Stomach (tissue), 9 donors: ENCODE data around the gene STAT6. TPM values are rescaled to one million over a fixed set of nuclear protein-coding genes. Genes with fewer than 3 reads are reported as not detected.

ENCODE experiments used
- DNase-seq, 2 donors: peaks; one replicate each; pipeline versions ENCODE4 v3.0.0 to v3.0.0-alpha.2; 2013 to 2019
- H3K27ac ChIP-seq, 5 donors: fragments of 200-600 bp in 4 of 5; sonication (generic) in 4 of 5; one replicate each; pipeline ENCODE4 v1.5.1; 2013 to 2019; ENCODE audit warnings: mild to moderate bottlenecking in 1 of 5, moderate library complexity in 1 of 5
- H3K27me3 ChIP-seq, 3 donors: fragments of 200-600 bp; sonication (generic); one replicate each; pipeline ENCODE4 v1.5.1; 2017 to 2019; ENCODE audit warnings: mixed run types in 1 of 3
- H3K36me3 ChIP-seq, 4 donors: fragments of 200-600 bp; sonication (generic); 1 replicate in 3 of 4; 2 replicates in 1 of 4; pipeline ENCODE4 v1.5.1; 2016 to 2019
- H3K4me1 ChIP-seq, 4 donors: fragments of 200-600 bp; sonication (generic); one replicate each; pipeline ENCODE4 v1.5.1; 2016 to 2019
- H3K4me3 ChIP-seq, 4 donors: fragments of 200-600 bp; sonication (generic) in 3 of 4; one replicate each; pipeline ENCODE4 v1.5.1; 2016 to 2019; ENCODE audit warnings: mild to moderate bottlenecking in 1 of 4
- H3K9me3 ChIP-seq, 4 donors: fragments of 200-600 bp; sonication (generic); one replicate each; pipeline ENCODE4 v1.5.1; 2016 to 2019
- EP300 ChIP-seq: sonication (generic); formaldehyde crosslinking; IDR thresholded peaks from one replicate; pipeline ENCODE4 v1.6.1; 2017; ENCODE audit warnings: antibody characterized with exemption
- POLR2A ChIP-seq, 4 donors: fragments of 450-650 bp; IDR thresholded peaks; one replicate each; pipeline ENCODE4 v1.6.1; 2016; ENCODE audit warnings: antibody characterized with exemption in 4 of 4, control low read depth in 2 of 4, mild to moderate bottlenecking in 1 of 4, moderate library complexity in 1 of 4
- POLR2AphosphoS5 ChIP-seq, 3 donors: sonication (generic); formaldehyde crosslinking; IDR thresholded peaks; one replicate each; pipeline ENCODE4 v1.6.1; 2016; ENCODE audit warnings: antibody characterized with exemption in 3 of 3
- WGBS, 5 donors: extraction: QIAGEN DNeasy Blood & Tissue Kit in 3 of 5; methylation state at CpG; one replicate each; pipeline versions ENCODE4 v1.1.5 to v1.1.7; 2013 to 2018; 5-methylcytosine and 5-hydroxymethylcytosine counted together
- intact Hi-C: fragments of 100-400 bp; cut with DNase I; formaldehyde crosslinking; loops from one replicate; pipeline ENCODE4 v1.15.1; 2023; ENCODE audit warnings: low total_unique reads
- polyA plus RNA-seq, 3 donors: library from polyadenylated mRNA; stranded (reverse); fragments of 200-250 nt; gene quantifications; one replicate each; pipeline ENCODE4 v1.2.3, GENCODE V29; 2013
- total RNA-seq, 5 donors: library from RNA; depleted of rRNA; stranded (reverse); fragments of >200 nt; gene quantifications; one replicate each; pipeline versions ENCODE4 v1.1.0 to v1.2.3, GENCODE V29; 2014 to 2016
- TF ChIP-seq, protein P1 (sequence below), 7 experiments: fragments of 450-650 bp in 4 of 7; fragments of 200-600 bp in 3 of 7; sonication (generic) in 3 of 7; IDR thresholded peaks; one replicate each; pipeline ENCODE4 v1.5.1; 2016 to 2019; ENCODE audit warnings: antibody characterized with exemption in 7 of 7, control low read depth in 2 of 7, mild to moderate bottlenecking in 1 of 7
- donor health status: healthy with polysubstance abuse.
- donor health status: Bipolar disorder and iron deficiency.
- donor health status: healthy.

Gene STAT6
- total and polyA plus RNA-seq, 8 donors = 81.9 to 477 (median 178) TPM

DNA sequence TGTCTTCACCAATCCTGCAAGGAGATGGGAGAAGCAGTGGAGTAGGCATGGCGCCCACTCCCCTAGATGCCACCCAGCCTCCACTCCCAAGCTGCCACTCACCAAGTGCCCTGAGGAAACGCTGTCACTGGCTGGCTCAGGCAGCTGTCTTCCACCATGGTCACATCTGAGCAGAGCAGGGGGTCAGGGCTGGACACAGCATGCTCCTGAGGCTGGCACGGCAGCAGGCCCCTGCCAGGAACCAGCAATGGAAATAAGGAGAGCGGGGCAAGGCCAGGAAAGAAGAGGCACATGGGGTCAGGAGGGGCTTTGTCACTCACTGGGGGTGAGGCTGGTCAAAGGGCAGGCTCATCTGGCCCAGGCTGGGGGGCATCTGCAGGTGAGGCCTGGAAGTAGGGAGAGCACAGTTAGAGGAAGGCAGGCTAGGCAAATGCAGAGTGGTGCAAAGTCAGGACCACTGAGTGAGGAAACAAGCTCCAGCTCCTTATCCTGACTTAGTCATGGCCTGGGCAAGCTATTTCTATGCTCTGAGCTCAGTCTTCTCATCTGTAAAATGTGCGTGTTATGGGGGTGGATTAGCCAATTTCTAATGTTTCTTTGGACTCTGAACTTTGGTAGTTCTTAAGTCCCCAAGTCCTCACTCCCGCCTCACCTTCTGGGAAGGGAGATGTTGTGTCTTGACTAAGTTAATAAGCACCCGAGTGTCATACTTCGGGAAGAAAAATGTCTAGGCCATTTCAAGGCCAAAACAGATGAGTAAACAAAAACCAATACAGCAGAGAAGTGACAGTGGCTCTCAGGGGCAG lies 14.2 kb downstream of the STAT6 start:
- Histone ChIP-seq H3K36me3 (peaks cover 65 to 93% (median 87%) of the 10 kb centered on the region in 4 donors), H3K27ac (peak overlapping the region in 2 of 5 donors; percentile 16 to 98), H3K27me3 (no peaks in the 10 kb centered on the region), H3K9me3 (no peaks in the 10 kb centered on the region), H3K4me1 (peaks cover 29 to 76% (median 40%) of the 10 kb centered on the region in 4 donors), H3K4me3 (no peak overlapping the region)
- no peak for DNase-seq
- no peak for TF ChIP-seq EP300
- TF ChIP-seq, protein P1, sequence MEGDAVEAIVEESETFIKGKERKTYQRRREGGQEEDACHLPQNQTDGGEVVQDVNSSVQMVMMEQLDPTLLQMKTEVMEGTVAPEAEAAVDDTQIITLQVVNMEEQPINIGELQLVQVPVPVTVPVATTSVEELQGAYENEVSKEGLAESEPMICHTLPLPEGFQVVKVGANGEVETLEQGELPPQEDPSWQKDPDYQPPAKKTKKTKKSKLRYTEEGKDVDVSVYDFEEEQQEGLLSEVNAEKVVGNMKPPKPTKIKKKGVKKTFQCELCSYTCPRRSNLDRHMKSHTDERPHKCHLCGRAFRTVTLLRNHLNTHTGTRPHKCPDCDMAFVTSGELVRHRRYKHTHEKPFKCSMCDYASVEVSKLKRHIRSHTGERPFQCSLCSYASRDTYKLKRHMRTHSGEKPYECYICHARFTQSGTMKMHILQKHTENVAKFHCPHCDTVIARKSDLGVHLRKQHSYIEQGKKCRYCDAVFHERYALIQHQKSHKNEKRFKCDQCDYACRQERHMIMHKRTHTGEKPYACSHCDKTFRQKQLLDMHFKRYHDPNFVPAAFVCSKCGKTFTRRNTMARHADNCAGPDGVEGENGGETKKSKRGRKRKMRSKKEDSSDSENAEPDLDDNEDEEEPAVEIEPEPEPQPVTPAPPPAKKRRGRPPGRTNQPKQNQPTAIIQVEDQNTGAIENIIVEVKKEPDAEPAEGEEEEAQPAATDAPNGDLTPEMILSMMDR (IDR thresholded peaks at IDR 0.05) = no peak
- TF ChIP-seq POLR2AphosphoS5 (IDR thresholded peaks at IDR 0.05) = no peak
- no peak for TF ChIP-seq POLR2A (IDR thresholded peaks at IDR 0.05)
- intact Hi-C loops = no loop called here
- 74 to 83% (median 79%) methylated on average over 8 of the region's 8 CpGs for WGBS, 5 donors

DNA sequence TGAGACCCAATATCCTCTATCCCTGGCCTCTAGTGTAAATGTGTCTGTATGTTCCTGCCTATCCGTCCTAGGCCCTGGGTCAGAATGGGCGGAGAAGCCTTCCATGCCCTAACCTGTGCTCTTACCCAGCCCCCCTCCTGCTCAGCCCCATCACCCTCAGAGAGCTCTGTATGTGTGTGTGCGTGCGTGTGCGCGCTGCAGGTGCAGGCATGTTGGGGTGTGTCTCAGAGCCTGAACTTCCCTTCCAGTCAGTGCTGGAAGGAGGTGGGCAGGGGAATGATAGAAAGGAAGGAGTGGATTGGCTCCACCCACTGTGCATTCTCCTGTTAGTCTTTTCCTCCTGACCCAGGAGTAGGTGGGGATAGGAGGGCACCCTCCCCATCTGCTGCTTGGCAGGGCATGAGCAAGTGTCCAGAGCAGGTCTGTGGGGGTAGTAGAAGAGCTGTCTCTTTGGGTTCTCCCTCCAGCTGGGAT lies 15.0 kb downstream of the STAT6 start:
- DNase-seq = peak in 1 of 2 donors; percentile 80
- WGBS, 5 donors = 48 to 68% (median 59%) methylated on average over 4 to 6 of the region's 6 CpGs
- Histone ChIP-seq H3K9me3 (no peaks in the 10 kb centered on the region), H3K4me1 (peaks cover 32 to 76% (median 43%) of the 10 kb centered on the region in 4 donors), H3K4me3 (no peak overlapping the region), H3K27me3 (no peaks in the 10 kb centered on the region), H3K27ac (peak overlapping the region in 3 of 5 donors; percentile 16 to 99 (median 98)), H3K36me3 (peaks cover 73 to 93% (median 88%) of the 10 kb centered on the region in 4 donors)
- intact Hi-C loops = no loop called here
- TF ChIP-seq, protein P1 (IDR thresholded peaks at IDR 0.05) = no peak
- TF ChIP-seq POLR2AphosphoS5 (IDR thresholded peaks at IDR 0.05) = peak in 1 of 3 donors; percentile 20

DNA sequence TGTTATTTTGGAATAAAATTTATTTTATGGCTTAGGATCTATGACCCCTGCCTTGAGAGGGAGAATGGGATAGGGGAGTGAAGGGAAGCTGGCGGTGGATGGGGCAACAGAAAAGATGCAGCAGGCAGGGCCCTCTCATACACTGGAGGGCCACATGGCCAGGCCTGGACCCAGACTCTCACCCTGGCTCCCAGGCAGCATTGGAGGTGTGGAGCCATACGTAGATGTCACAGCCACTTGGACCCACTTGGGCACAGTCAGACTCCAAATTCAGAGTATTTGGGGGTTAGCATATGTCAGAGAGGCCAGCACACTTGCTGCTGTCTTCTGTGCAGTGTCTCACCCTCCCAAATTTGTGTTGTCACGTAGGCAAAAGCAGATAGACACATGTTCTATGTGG lies 15.7 kb downstream of the STAT6 start:
- Histone ChIP-seq H3K27me3 (no peaks in the 10 kb centered on the region), H3K36me3 (peaks cover 73 to 92% (median 89%) of the 10 kb centered on the region in 4 donors), H3K9me3 (no peaks in the 10 kb centered on the region), H3K27ac (peak overlapping the region in 2 of 5 donors; percentile 98 to 99), H3K4me3 (no peak overlapping the region), H3K4me1 (peaks cover 39 to 79% (median 48%) of the 10 kb centered on the region in 4 donors)
- no peak for TF ChIP-seq EP300
- TF ChIP-seq, protein P1 (IDR thresholded peaks at IDR 0.05) = no peak
- no peak for TF ChIP-seq POLR2AphosphoS5 (IDR thresholded peaks at IDR 0.05)
- no peak for TF ChIP-seq POLR2A (IDR thresholded peaks at IDR 0.05)
- 81 to 88% (median 83%) methylated on average over 3 of the region's 3 CpGs for WGBS, 5 donors
- intact Hi-C loops = no loop called here
- no peak for DNase-seq

DNA sequence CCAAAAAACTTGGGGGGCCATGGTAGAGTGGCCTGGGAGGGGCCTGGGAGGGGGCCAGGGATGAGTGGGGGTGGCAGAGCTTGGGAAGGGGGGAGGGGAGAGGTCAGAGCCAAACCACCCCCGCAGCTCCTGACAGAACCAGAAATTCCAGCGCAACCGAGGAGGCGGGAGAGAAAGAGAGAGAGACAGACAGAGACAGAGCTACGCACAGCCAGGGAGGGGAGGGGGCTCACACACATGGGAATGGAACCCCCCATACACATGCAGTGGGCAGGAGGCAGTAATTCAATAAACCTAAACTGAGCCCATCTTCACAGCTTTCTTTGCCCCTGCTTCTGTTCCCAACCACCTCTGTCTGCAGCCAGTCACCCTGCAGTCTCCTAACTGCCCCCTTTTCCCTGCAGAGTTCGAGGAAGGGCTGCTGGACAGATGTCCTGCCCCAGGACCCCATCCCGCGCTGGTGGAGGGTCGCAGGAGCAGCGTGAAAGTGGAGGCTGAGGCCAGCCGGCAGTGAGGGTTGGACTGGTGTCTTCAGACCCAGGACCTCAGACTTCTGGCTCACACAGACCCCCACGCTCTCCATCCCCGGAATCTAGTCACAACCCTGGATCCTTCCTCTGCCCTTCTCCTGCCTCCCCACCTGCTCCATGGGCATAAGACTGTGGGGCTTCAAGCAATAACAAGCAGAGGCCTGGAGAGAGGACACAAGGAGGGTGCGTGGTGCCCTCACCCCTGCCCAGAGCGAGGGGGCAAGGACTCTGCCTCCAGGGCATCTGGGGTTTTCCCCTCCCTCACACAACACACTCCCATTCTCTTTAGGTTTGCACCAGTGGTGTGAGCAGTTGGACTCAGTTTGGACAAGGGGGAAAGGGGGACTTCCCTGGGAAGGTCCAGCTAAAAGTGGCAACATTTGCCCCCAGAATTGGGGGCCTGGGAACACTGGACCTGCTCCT lies 16.7 kb downstream of the STAT6 start:
- WGBS, 5 donors = 45 to 59% (median 58%) methylated on average over 14 to 15 of the region's 15 CpGs
- H3K36me3 ChIP-seq = peaks cover 66 to 84% (median 80%) of the 10 kb centered on the region in 4 donors
- TF ChIP-seq EP300 (no peak), POLR2AphosphoS5 (IDR thresholded peaks at IDR 0.05) (no peak), POLR2A (IDR thresholded peaks at IDR 0.05) (no peak)
- TF ChIP-seq, protein P1 (IDR thresholded peaks at IDR 0.05) = no peak
- no peaks in the 10 kb centered on the region for H3K9me3 ChIP-seq
- H3K4me1 ChIP-seq = peaks cover 45 to 88% (median 56%) of the 10 kb centered on the region in 4 donors
- no peak overlapping the region for H3K4me3 ChIP-seq
- H3K27me3 ChIP-seq = no peaks in the 10 kb centered on the region
- peak overlapping the region; percentile 57 to 99 (median 80) for H3K27ac ChIP-seq
- DNase-seq = peak in 1 of 2 donors; percentile 3
- intact Hi-C loops = no loop called here
